Gastroesophageal sphincter (tissue), 3 donors: ENCODE measurements around the gene HLA-DQA2.

Experiments used
- EP300 ChIP-seq: sonication (generic); formaldehyde crosslinking; IDR thresholded peaks from one replicate; pipeline ENCODE4 v1.6.1; 2017; ENCODE audit warnings: antibody characterized with exemption, mild to moderate bottlenecking
- TF ChIP-seq, protein P1 (sequence below), 4 experiments: fragments of 200-600 bp in 2 of 4; fragments of 450-650 bp in 2 of 4; sonication (generic) in 1 of 4; IDR thresholded peaks; one replicate each; pipeline ENCODE4 v1.5.1; 2017 to 2019; ENCODE audit warnings: antibody characterized with exemption in 4 of 4, mild to moderate bottlenecking in 2 of 4, moderate library complexity in 2 of 4

DNA sequence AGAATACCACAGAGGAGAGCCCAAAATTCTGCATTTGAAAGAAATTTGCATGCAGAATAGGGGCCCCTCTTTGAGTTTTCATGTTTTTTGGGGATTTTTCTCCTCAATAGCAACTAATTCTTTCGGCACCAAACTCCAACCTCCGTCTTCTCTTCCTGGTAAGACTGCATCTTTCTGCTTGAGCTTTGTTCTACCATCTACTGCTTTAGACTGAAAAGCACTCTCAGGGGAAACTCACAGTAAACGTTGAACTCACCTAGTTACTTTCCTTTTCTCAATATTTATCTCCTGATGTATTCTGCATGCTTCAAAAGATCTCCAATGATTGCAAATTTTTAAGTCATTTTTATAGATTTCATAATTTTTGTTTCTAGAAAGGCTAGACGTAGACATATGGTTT lies 37.8 kb upstream of the HLA-DQA2 start:
- TF ChIP-seq, protein P1, sequence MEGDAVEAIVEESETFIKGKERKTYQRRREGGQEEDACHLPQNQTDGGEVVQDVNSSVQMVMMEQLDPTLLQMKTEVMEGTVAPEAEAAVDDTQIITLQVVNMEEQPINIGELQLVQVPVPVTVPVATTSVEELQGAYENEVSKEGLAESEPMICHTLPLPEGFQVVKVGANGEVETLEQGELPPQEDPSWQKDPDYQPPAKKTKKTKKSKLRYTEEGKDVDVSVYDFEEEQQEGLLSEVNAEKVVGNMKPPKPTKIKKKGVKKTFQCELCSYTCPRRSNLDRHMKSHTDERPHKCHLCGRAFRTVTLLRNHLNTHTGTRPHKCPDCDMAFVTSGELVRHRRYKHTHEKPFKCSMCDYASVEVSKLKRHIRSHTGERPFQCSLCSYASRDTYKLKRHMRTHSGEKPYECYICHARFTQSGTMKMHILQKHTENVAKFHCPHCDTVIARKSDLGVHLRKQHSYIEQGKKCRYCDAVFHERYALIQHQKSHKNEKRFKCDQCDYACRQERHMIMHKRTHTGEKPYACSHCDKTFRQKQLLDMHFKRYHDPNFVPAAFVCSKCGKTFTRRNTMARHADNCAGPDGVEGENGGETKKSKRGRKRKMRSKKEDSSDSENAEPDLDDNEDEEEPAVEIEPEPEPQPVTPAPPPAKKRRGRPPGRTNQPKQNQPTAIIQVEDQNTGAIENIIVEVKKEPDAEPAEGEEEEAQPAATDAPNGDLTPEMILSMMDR (IDR thresholded peaks at IDR 0.05) = no peak
- no peak for TF ChIP-seq EP300
